Left ventricle myocardium superior (tissue), 1 donor: Measurements from ENCODE around the gene FAM193A. TPM values are rescaled to one million over a fixed set of nuclear protein-coding genes. Genes with fewer than 3 reads are reported as not detected.
A peak's percentile ranks its signal among the peaks of the same experiment; 100 is the strongest.

Experiments used
- ATAC-seq: fragments of 200-7000 bp; cut with Tn5 transposase; one replicate; pipeline ENCODE4 v1.9.1; 2020; ENCODE audit warnings: mild to moderate bottlenecking, moderate library complexity
- DNase-seq: peaks from one replicate; pipeline ENCODE4 v3.0.0-alpha.2; 2020
- intact Hi-C: fragments of 100-400 bp; cut with micrococcal nuclease; formaldehyde crosslinking; loops from one replicate; pipeline ENCODE4 v1.11.0; 2022
- total RNA-seq: library from RNA; stranded (reverse); fragmentation: NEBNext Ultra II Directional; extraction: Animal tissue kit (Norgen Biotek cat#: 25700); gene quantifications from one replicate; pipeline ENCODE4 v1.2.1, GENCODE V29; 2021
- donor health status: DM: no; HTN: yes; CAD: no; lungs with severe emphysema.

The FAM193A gene
- total RNA-seq, 1 donor from 2014 or later: 16.0 TPM

DNA sequence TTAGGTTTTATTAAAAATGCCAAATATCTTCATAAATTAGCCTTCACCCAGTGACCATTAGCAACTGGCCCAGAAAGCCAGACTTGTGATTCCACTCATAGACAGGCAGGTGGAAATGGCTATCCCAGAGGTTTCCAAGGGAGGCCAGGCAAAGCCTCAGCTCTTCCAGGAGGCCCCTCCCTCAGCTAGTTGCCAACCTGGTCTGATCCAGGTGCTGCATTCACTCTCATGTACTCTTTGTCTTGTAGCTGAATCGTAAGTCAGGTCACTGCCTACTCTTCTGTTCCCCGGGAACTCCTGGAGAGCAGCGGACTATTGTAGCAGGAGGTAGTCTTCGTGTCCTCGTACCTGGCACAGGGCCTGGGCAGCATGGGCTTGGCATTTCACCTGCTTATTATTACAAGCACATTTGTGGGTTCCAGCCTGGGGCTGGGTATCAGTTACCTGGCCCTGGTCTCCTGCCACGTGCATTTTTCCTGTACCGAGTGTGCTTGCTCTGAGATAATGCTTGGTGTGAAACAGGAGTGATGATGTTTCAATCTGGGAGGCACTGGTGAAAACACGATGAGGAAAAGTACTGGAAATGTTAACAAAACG is 101.6 kb downstream of the FAM193A start:
- intact Hi-C loops: no loop called here
- ATAC-seq (peak; percentile 74), DNase-seq (peak; percentile 58)

DNA sequence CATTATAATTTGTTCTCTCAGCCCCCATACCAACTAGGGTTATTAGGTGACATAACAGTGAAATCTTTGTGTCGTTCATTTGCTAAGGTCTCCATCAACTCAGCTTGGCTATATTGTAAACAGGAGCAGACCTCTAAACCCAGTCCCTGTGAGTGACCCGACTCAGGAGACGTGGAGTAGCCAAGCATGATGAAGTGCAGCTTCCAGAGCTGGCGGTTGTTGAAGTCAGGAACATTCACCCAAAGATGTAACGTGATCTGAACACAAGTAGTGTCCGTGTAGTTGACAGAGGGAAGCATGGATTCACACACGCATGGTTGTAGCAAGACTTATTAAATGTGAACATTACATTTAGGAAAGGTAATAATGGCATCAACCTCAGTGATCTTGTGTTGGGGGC is 102.3 kb downstream of the FAM193A start:
- no peak for DNase-seq
- no peak for ATAC-seq
- intact Hi-C loops: no loop called here

DNA sequence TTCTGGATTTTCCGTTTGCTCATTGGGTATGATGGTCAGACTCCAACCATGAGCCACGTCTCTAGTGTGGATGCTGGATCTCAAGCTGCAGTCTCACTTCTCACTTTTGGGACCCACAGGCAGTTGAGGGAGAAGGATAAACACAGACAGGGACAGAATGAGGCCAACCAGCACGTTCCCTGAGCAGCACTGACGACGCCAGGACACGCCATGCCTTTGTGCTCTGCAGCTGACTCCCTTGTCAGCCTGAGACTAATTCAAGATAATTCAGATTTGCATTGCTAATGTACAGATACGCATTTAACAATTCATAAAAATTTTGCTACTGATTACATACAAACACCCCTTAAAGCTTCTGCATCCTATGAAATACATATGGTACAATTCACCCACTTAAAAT is 106.5 kb downstream of the FAM193A start:
- DNase-seq (no peak), ATAC-seq (no peak)
- intact Hi-C loops: no loop called here

DNA sequence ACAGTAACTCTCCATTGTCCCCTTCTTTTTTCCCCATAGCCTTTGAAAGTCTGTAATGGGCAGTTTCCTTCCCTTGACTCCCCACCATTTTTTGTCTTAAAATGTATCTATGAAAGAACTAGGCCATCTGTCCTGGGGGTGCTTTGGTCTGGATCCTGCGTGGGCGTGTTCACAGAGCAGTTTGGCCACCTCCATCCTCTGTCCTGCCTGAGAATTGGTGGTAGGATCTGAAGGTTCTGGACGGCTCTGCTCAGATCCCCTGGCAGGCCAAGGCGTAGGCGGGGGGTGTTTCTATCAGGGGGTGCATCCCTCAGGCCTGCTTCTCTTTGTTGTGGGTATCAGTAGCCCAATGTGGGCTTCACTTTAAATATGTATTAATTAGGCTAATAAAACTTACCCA is 107.1 kb downstream of the FAM193A start:
- DNase-seq: no peak
- intact Hi-C loops: no loop called here
- no peak for ATAC-seq

DNA sequence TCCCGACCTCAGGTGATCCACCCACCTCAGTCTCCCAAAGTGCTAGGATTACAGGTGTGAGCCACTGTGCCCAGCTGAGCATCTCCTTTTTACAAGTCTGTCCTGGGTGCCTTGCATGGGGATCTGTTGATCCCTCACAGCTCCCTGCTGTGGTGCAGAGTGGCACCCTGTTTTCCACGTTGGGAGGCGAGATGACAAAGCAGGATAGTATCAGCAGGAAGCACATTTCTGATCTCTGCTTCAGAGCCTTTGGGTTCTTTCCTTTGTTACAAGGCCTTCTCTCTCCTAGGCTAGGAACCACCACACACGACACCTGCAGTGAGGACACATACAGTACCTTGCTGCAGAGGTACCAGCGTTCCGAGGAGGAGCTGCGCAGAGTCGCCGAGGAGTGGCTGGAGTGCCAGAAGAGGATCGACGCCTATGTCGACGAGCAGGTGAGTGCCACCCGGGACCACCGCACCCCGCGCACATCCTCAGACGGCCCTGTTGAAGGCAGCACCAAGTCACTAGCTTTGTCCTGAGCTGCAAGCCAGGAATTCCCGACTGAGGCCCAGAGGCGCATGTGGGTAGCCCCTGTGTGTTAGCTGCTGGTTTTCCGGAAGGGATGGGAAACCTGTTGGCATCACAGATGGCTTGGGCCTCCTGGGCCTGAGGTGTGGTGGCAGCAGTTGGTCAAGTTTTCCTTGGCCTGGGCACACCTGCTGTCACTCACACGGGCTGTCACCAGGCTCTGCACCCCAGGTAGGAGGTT is 110.1 kb downstream of the FAM193A start:
- DNase-seq (no peak), ATAC-seq (no peak)
- intact Hi-C loops: no loop called here

DNA sequence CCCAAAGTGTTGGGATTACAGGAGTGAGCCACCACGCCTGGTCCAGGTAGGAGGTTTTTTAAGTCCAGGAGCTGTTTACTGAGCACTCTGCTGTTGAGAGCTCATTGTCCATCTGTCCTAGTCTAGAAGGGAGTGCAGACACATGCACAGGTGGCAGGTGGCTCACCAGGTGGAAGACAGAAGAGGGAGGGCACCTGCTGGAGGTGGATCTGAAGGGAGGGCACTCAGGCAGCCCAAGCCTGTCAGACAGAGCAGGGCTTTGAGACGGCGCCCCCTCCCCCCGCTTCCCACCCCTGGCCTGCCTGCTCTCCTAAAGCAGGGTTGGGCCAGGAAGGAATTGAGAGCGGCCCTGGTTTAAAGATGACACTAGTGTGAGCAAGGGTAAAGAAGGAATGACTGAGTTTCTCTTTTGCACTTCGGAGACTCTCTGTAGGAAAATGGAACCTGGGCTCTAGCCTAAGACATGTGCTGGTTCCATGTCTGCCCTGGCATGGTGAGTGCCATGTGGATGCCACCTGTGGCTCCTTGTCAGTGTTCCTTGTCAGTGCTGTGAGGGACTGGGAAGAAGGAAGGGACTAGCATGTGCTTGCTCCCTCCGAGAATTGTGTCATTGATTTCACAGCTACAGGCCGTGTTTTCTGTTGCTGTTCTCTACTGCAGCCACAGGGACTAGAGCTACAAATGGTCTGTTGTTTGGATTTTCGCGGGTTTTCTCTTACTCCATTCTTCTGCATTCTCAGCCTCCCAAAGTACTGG is 111.1 kb downstream of the FAM193A start:
- DNase-seq (no peak), ATAC-seq (no peak)

DNA sequence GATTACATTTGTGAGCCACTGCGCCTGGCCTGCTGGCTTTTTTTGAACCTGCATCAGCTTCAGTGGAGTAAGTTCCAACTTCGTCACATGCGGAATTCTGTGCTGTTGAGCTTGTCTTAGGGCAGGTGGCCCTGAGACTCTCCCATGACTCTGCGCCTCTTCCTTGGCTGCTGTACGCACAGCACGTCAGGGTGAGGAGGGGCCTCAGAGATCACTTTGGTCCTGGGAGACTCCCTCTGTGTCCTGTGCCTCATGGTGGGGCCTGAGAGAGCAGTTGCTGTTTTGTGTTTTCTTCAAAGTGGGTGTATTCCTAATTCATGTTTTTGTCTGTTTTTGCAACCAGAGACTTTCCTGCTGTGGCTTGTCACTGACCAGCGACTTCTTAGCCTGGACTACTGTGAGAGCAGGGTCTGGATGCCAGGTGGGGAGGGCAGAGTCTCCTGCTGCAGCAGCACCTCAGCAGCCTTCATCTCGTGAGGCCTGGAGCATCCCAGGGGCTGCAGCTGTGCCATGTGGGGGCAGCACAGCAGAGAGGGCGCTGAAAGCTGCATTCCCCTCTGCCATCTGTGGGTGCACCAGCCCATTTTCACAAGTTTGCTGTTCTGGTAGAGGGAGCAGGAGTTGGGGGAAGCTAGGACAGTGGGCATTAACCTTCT is 111.8 kb downstream of the FAM193A start:
- intact Hi-C loops: no loop called here
- ATAC-seq: no peak
- DNase-seq: no peak

More for the DNA sequence above, 111.1 kb downstream of the FAM193A start:
- intact Hi-C loops: no loop called here

DNA sequence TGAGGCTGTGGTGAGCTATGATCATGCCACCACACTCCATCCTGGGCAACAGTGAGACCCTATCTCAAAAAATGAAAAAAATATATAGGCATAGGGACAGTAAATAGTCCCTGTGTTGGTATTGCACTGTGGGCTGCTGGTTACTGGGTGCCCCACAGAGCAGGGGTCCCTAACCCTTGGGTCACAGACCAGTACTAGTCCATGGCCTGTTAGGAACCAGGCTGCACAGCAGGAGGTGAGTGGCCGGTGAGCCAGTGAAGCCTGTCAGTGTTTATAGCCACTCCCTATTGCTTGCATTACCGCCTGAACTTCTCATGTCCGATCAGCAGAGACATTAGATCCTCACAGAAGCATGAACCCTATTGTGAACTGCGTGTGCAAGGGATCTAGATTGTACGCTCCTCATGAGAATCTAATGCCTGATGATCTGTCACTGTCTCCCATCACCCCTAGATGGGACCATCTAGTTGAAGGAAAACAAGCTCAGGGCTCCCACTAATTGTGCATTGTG is 113.2 kb downstream of the FAM193A start:
- DNase-seq (no peak), ATAC-seq (no peak)
- intact Hi-C loops: no loop called here

DNA sequence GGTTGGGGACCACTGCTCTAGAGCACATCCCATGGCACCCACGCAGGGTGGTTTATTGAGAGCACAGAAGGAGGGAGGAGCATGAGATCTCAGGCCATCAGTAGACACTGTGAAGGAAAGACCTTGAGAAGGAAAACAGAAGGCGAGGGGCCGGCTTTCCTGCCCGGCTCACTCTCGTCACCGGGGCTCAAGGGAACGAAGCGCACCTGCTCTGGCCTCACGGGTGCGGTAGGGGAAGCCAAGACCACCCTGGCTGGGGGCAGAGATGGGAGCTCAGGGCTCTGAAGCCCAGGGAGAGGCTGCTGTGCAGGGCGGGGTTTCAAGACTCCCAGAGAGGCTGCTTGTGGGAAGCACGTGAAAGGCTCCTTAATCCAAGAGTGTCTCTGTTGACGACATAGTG is 113.8 kb downstream of the FAM193A start:
- DNase-seq (no peak), ATAC-seq (no peak)
- intact Hi-C loops: no loop called here

DNA sequence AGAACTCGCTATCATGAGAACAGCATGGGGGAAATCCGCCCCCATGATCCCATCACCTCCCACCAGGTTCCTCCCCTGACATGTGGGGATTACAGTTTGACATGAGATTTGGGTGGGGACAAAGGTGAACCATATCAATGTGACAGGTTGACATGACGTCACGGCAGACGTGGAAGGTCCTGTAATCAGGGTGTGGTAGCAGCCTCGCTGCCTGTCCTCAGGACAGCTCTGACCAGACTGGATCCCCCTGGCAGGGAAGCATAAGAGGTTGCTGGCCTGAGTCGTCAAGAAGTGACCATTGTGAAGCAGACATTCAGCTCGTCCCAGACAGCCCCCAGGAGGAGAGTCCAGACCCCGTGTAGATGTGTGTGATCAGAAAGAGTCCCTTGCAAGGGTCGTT is 115.1 kb downstream of the FAM193A start:
- DNase-seq (no peak), ATAC-seq (no peak)
- intact Hi-C loops: no loop called here

DNA sequence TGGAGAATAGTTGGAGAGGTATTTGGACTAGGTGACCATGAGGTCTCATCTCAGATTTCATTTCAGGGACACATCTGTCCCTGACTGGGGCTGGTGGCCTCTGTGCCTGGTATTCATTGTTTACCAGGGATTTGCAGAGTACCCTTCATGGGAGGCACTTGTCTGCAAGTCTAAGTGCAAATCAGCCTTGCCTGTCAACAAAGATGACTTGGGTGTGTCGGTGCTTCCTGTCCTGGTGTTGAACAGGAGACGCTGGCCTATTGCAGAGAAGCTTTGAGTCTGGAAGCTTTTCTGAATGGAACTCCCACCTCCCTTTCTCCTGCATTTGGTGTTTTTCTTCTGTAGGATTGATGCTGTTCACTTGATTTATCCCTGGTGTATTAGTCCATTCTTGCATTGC is 115.6 kb downstream of the FAM193A start:
- intact Hi-C loops: no loop called here
- ATAC-seq (no peak), DNase-seq (no peak)

DNA sequence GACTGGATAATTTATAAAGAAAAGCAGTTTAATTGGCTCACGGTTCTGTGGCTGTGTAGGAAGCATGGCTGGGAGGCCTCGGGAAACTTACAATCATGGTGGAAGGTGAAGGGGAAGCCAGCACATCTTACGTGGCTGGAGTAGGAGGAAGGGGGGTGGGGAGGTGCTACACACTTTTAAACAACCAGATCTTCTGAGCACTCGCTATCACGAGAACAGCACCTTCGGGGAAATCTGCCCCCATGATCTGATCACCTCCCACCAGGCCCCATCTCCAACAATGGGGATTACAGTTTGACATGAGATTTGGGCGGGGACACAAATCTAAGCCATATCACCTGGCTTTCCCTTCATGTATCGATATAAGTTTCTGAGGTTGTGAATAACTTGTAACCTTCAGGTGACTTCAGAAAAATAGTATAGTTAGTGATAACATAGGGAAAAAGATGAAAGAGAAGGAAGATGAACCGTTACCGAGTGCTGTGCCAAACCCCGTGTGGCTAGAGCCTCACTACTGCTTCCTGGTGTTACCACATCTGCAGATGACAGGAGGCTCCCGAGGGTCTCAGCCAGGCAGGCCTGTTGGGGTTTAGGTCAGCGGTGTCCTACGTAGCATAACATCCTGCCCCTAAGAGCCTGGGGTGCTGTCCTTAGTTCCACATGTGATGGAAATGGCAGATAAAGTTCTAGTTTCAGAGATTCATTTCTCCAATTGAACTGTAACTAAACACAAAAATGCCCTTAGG is 116.1 kb downstream of the FAM193A start:
- intact Hi-C loops: no loop called here
- ATAC-seq: no peak

DNA sequence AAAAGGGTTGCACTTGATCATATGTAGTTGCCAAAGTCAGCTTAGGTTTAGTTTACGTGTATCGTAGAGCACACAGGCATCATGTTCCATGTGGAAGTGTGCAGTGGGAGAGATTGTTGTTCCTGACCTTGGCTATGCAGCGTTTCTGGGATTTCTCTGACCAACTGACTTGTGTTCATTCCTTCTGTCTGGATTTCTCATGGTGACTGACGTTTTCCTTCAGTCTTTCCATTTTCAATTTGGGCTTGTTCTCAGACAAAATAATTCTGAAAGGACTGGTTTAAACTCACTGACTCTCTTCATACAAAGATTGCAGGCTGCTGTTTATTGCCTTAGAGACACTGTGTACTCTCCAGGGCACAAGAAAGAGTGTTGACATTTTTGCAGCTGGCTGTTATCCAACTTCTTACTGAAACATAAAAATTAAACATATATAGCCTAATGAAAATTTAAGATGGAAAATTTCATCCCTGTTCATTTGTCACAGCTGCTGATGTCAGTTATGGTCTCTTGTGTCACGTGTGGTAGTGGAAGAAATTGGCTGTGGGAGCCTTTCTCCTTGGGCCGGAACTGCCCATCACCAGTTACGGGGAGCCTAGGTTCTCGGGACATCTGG is 124.3 kb downstream of the FAM193A start:
- intact Hi-C loops: no loop called here
- ATAC-seq: peak; percentile 70
- DNase-seq: no peak

More for the DNA sequence above, 116.1 kb downstream of the FAM193A start:
- DNase-seq: no peak

DNA sequence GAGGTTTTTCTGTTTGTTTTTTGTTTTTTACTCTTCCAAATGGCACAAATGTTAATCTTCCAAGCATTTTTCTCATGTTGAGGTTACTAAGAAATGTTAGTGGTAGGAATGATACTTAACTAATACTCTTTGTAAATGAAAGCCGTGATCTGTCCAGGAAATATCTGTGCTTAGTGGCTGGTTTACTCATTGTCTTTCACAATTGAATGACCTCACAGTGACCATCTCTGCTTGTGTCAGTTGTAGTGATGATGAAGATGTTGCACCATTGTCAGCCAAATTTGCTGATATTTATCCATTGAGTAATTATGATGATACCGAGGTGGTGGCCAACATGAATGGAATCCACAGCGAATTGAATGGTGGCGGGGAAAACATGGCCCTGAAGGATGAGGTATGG is 126.2 kb downstream of the FAM193A start:
- DNase-seq: no peak
- intact Hi-C loops: no loop called here

DNA sequence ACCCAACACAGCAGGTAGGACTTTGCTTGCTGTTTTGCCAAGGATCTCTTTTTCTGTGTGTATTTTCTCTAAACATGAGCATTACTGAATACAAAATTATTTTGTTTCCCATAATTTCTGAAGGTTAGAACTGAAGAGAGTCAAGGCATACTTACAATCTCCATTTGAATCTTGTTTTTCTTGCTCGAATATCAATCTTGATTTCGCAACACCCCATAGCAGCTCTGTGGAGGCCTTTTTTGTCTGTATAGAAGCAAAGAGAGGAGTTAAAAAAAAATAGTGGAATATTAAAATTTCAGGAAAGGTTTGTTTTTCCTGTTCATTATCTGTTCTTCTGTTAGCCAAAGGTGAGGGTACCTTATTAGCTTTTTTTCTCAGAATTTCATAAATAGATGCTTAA is 126.8 kb downstream of the FAM193A start:
- ATAC-seq: no peak
- intact Hi-C loops: no loop called here
- no peak for DNase-seq

More for the DNA sequence above, 126.2 kb downstream of the FAM193A start:
- ATAC-seq: no peak

DNA sequence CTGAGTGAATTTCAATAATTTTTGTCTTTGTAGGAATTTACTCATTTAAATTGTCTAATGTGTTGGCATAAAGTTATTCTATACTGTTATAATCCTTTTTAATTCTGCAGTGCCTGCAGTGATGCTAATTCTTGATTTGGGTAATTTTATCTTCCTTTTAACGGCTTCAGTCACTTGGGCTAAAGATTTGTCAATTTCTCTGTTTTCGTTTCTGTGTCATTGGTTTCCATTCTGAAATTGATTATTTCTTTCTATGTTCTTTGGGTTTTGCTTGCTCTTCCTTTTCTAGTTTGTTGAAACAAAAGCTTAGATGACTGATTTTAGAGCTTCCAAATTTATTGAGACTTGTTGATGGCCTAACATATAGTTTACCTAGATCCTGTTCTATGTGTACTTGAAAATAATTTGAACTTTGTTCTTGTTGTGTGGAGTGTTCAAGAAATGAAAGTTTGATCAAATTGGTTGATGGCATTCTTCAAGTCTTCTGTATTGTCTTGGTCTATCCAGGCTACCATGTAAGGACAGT is 130.3 kb downstream of the FAM193A start:
- intact Hi-C loops: no loop called here
- ATAC-seq (no peak), DNase-seq (no peak)

DNA sequence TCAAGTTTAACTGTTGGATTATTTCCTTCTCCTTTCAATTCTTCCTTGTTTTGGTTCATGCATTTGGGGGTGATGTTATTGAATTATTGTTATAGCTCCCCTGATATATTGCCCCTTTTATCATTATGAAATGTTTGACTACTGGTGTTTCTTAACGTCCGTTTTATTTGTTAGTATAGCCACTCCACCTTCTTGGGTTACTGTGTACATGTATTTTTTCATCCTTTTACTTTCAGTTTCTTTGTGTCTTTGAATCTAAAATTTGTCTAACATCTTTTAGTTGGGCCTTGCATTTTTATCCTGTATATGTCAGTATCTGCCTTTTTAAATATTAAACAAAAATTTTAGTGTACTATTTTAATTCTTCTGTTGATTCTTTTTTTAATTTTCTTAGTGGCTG is 131.0 kb downstream of the FAM193A start:
- intact Hi-C loops: no loop called here
- ATAC-seq: no peak
- DNase-seq: no peak

DNA sequence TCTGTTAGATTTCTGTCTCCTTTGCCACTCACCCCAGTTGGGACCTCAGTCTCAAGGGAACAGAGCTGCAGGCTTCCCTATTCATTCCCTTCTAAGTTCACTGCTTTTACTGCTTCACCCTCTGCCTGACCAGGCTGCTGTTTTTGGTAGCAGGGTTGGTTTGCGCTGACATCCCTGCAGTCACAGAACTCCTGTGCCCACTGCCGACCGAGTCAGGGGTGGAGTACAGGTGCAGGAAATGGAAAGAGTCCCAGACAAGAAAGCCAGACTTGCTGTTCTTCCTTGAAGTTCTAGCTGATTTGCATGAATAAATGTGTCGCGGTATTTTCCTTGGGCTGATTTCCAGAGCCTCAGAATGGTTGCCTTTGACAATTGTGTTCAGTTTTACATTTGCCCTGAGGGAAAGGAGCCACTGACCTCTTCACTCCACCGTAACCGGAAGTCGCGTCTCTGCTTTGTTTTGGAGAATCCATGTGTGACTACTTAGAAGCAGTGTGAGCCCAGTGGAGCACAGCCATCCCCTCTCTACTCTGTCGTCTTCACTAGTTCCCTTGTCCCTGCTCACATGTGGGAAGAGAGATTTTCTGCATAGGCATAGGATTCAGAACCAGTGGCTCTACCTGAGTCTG is 134.9 kb downstream of the FAM193A start:
- intact Hi-C loops: no loop called here
- ATAC-seq (no peak), DNase-seq (no peak)
